Smooth muscle cell (in vitro differentiated cells): ENCODE results near the gene GALNTL6. TPM values are rescaled to one million over a fixed set of nuclear protein-coding genes. Genes with fewer than 3 reads are reported as not detected.

Source experiments
- DNase-seq: peaks from one replicate; lab custom pipeline; 2025; ENCODE audit not compliant: unreplicated experiment; lab: John Stamatoyannopoulos, UW
- H2AFZ ChIP-seq: fragments of 200-600 bp; sonication (generic); 2 replicates; pipeline ENCODE4 v1.6.0; 2016; ENCODE audit warnings: antibody characterized with exemption, low read depth, mild to moderate bottlenecking
- H3F3A ChIP-seq: fragments of 200-600 bp; sonication (generic); 2 replicates; pipeline ENCODE4 v1.6.0; 2017; ENCODE audit warnings: antibody characterized with exemption, low read depth
- H3K27ac ChIP-seq: fragments of 200-600 bp; sonication (generic); 2 replicates; pipeline ENCODE4 v1.5.1; 2016; ENCODE audit warnings: low read depth, mild to moderate bottlenecking
- H3K27me3 ChIP-seq: fragments of 200-600 bp; sonication (generic); 2 replicates; pipeline ENCODE4 v1.6.1; 2016; ENCODE audit warnings: low read depth, mild to moderate bottlenecking
- H3K36me3 ChIP-seq: fragments of 200-600 bp; sonication (generic); 2 replicates; pipeline ENCODE4 v1.5.1; 2016; ENCODE audit warnings: low read depth
- H3K4me1 ChIP-seq: fragments of 200-600 bp; sonication (generic); 2 replicates; pipeline ENCODE4 v1.5.1; 2016; ENCODE audit warnings: low read depth
- H3K4me2 ChIP-seq: fragments of 200-600 bp; sonication (generic); 2 replicates; pipeline ENCODE4 v1.6.0; 2016; ENCODE audit warnings: mild to moderate bottlenecking
- H3K4me3 ChIP-seq: fragments of 200-600 bp; sonication (generic); 2 replicates; pipeline ENCODE4 v1.5.1; 2016; ENCODE audit warnings: mild to moderate bottlenecking
- H3K79me2 ChIP-seq: fragments of 200-600 bp; sonication (generic); 2 replicates; pipeline ENCODE4 v1.6.0; 2016; ENCODE audit warnings: low read depth, mild to moderate bottlenecking
- H3K9ac ChIP-seq: fragments of 200-600 bp; sonication (generic); 2 replicates; pipeline ENCODE4 v1.6.0; 2016; ENCODE audit warnings: low read depth
- H3K9me3 ChIP-seq: fragments of 200-600 bp; sonication (generic); replicated peaks from 2 replicates; pipeline ENCODE4 v1.5.1; 2016; ENCODE audit warnings: low read depth
- H4K20me1 ChIP-seq: fragments of 200-600 bp; sonication (generic); 2 replicates; pipeline ENCODE4 v1.6.0; 2016; ENCODE audit warnings: low read depth
- WGBS: methylation state at CpG from one replicate; pipeline ENCODE4 v1.1.7; 2016; ENCODE audit warnings: low lambda C conversion rate; 5-methylcytosine and 5-hydroxymethylcytosine counted together
- polyA plus RNA-seq: library from polyadenylated mRNA; unstranded; fragments of >200 nt; fragmentation: Nextera tagmentation; extraction: Ambion mirVana; gene quantifications from 2 replicates; pipeline ENCODE4 v1.2.1, GENCODE V29; 2016
- total RNA-seq: library from RNA; depleted of rRNA; stranded (reverse); fragments of >200 nt; gene quantifications from 2 replicates; pipeline ENCODE4 v1.2.3, GENCODE V29; 2014
- TF ChIP-seq, protein P1 (sequence below): fragments of 200-600 bp; sonication (generic); IDR thresholded peaks from 2 replicates; pipeline ENCODE4 v1.5.1; 2017; ENCODE audit warnings: borderline replicate concordance, mild to moderate bottlenecking, antibody characterized with exemption; ENCODE audit not compliant: insufficient read depth, poor library complexity, severe bottlenecking

The GALNTL6 gene
- total and polyA plus RNA-seq, 2 experiments from 2014 or later = 0.18 to 1.3 TPM

DNA sequence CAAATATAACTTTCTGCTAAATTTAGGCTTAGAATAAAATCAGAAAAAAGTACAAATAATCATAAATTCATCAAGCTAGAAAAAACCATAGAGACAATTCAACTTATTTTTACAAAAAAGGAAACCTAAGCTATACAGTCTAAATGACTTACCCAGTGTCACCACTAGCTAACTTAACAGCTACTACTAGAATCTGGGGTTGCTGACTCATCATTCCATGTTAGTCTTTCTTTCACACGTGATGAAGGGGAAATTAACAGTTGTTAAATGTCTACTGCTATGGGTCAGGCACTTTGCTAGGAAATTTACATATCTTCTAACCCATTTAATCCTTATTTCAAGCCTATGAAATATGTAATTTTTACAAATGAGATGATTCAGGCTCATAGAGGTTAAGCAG, 1006.1 kb downstream of the GALNTL6 start:
- Histone ChIP-seq H3K79me2 (no peaks in the 10 kb centered on the region), H3K4me2 (no peak overlapping the region), H3K9ac (no peak overlapping the region), H3K27ac (no peak overlapping the region), H3K4me1 (no peaks in the 10 kb centered on the region), H3F3A (no peaks in the 10 kb centered on the region), H3K4me3 (no peak overlapping the region), H3K27me3 (no peaks in the 10 kb centered on the region), H4K20me1 (no peaks in the 10 kb centered on the region), H3K9me3 (no peaks in the 10 kb centered on the region), H3K36me3 (no peaks in the 10 kb centered on the region), H2AFZ (no peak overlapping the region)
- TF ChIP-seq, protein P1, sequence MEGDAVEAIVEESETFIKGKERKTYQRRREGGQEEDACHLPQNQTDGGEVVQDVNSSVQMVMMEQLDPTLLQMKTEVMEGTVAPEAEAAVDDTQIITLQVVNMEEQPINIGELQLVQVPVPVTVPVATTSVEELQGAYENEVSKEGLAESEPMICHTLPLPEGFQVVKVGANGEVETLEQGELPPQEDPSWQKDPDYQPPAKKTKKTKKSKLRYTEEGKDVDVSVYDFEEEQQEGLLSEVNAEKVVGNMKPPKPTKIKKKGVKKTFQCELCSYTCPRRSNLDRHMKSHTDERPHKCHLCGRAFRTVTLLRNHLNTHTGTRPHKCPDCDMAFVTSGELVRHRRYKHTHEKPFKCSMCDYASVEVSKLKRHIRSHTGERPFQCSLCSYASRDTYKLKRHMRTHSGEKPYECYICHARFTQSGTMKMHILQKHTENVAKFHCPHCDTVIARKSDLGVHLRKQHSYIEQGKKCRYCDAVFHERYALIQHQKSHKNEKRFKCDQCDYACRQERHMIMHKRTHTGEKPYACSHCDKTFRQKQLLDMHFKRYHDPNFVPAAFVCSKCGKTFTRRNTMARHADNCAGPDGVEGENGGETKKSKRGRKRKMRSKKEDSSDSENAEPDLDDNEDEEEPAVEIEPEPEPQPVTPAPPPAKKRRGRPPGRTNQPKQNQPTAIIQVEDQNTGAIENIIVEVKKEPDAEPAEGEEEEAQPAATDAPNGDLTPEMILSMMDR = no peak
- DNase-seq = no peak
- WGBS = 17% methylated on average over 1 of the region's 1 CpG

DNA sequence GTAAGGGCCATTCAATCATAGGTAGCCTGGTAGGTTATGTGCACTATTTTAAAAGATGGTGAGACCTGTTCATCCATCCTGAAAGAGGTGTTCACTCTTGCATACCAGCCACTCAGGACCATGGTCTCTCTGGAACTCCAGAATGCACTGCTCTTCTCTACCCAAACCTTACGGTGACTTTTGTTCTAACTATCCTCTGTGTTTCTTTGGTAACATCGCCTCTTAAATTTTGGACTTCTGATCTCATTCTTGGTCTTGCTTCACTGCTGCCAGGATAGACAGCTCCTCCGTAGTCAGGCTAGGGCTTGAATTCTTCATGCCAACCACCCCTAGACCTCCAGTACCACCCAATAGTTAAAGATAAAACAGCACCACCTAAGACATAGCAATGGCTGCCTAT, 1009.1 kb downstream of the GALNTL6 start:
- TF ChIP-seq, protein P1 = no peak
- Histone ChIP-seq H3K36me3 (no peaks in the 10 kb centered on the region), H3K4me3 (no peak overlapping the region), H3K9me3 (no peaks in the 10 kb centered on the region), H3K4me2 (no peak overlapping the region), H3K27me3 (no peaks in the 10 kb centered on the region), H3K4me1 (no peaks in the 10 kb centered on the region), H3K27ac (no peak overlapping the region), H3K9ac (no peak overlapping the region), H4K20me1 (no peaks in the 10 kb centered on the region), H3K79me2 (no peaks in the 10 kb centered on the region), H3F3A (no peaks in the 10 kb centered on the region), H2AFZ (no peak overlapping the region)
- no peak for DNase-seq
- 85% methylated on average over 3 of the region's 3 CpGs for WGBS

DNA sequence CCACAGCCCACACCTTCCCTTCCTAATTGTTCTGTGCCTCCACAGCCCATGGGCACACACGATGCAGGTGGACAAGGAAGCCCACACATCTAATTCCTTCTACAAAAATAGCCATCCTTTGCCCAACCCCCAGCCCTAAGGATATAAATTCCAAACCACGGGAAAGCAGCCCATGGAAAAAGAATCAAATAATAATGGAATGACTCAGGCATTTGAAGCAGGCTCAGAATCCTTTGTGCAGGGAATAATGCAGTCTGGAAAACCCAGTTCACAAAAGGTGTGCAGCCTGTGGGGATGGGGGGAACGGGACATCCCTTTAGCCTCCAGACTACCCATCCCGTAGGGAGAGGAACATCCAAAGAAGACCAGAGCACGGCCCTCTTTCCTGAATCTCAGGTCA, 1013.1 kb downstream of the GALNTL6 start:
- H3K27ac ChIP-seq = no peak overlapping the region
- H3K36me3 ChIP-seq = no peaks in the 10 kb centered on the region
- TF ChIP-seq, protein P1 = no peak
- H2AFZ ChIP-seq = no peak overlapping the region
- peaks cover 5% of the 10 kb centered on the region for H3K27me3 ChIP-seq
- H3F3A ChIP-seq = no peaks in the 10 kb centered on the region
- H4K20me1 ChIP-seq = no peaks in the 10 kb centered on the region
- no peaks in the 10 kb centered on the region for H3K4me1 ChIP-seq
- DNase-seq = no peak
- H3K4me3 ChIP-seq = no peak overlapping the region
- H3K79me2 ChIP-seq = no peaks in the 10 kb centered on the region
- no peak overlapping the region for H3K4me2 ChIP-seq
- no peaks in the 10 kb centered on the region for H3K9me3 ChIP-seq
- no peak overlapping the region for H3K9ac ChIP-seq
- WGBS = 79% methylated on average over 5 of the region's 5 CpGs

DNA sequence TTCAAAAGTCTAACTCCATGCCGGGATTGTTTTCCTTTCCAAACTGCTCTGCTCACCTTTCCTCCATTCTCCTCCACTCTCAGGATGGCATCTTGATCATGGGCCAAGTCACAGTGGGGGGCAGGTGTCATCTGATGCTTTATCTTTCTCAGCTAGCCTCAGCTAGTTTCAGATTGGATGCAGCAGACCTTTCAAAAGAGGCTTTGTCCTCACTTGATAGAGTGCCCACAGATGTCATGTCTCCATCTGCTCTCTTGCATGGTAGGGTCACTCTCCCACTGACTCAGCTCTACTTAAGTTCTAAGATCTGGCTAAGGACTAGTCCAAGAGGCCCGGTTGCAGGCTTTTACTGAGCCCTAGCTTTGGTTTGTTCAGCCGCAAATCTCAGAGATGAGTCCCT, 1013.7 kb downstream of the GALNTL6 start:
- Histone ChIP-seq H3K9me3 (no peaks in the 10 kb centered on the region), H3K4me1 (no peaks in the 10 kb centered on the region), H3F3A (no peaks in the 10 kb centered on the region), H2AFZ (no peak overlapping the region), H3K4me3 (no peak overlapping the region), H3K79me2 (no peaks in the 10 kb centered on the region), H3K27ac (no peak overlapping the region), H4K20me1 (no peaks in the 10 kb centered on the region), H3K9ac (no peak overlapping the region), H3K36me3 (no peaks in the 10 kb centered on the region), H3K27me3 (peaks cover 5% of the 10 kb centered on the region), H3K4me2 (no peak overlapping the region)
- TF ChIP-seq, protein P1 = no peak
- 92% methylated on average over 3 of the region's 3 CpGs for WGBS
- DNase-seq = no peak
